Measurements from ENCODE around the gene TMEM187.

GRCh38 chrX:153932220-153932915 lies 40.2 kb upstream of the TMEM187 start:
- TF ChIP-seq CTCF (IDR thresholded peaks at IDR 0.05) (no peak), POLR2A (IDR thresholded peaks at IDR 0.05) (no peak)
